HG03442 (cell line): ENCODE results near the gene CMSS1.

Source experiments
- ATAC-seq: cut with Tn5 transposase; IDR thresholded peaks from one replicate; pipeline ENCODE4 v1.9.1; 2021; ENCODE audit warnings: mild to moderate bottlenecking, moderate library complexity; ENCODE audit not compliant: unreplicated experiment

The CMSS1 gene

DNA sequence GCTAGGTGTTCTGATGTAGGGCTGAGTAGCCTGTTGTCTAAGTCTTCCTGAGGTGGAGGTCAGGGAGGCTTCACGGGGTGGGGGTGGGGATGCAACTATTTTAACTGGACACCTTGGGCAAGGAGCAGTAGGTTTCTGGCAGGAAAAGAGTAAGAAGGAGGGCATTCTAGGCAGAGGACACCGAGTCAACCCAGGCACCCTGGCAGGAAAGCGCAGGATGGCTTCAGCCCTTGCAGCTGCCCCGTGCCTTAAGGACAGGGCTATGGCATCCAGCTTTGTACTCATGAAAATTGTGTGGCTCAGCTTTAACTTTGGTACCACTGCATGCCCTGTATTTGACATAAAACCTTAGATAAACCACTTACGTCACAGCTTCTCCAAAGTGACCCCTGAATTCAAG lies 303.0 kb downstream of the CMSS1 start:
- no peak for ATAC-seq

DNA sequence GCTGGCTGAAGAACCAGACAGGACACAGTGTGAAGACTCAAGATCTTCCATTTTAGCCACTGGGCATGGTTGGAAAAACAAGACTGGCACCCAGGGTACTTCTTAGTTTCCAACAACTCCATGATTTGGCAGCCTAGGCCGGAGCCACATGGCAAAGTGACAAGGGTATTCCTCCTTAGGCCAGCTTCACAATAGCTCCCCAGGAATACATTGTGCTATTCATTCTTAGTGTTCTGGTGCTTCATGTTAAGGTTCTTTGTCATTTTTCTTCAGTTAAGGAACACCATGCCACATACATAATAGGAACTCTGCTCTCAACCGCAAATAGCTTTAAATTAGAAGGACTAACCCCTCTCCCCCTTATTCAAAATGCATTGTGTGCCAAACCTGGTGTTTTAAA lies 304.7 kb downstream of the CMSS1 start:
- no peak for ATAC-seq

DNA sequence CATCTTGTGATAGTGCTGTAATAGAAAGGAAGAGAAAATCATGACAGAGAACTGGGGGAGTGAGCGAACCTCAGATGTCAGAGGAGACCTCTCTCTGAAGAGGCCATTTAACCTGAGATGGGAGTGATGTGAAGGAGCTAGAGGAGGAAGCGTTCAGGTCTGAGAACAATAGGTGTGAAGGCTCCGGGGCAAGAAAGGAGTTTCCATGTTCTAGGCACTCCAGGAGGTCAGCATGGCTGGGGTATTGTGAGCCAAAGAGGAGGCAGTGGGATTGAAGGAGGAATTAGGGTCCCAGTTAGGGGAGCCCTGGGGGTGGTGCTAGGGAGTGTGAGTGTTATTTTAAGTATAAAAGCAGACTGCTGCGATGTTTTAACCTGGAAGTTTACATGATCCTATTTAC lies 305.4 kb downstream of the CMSS1 start:
- ATAC-seq = no peak

DNA sequence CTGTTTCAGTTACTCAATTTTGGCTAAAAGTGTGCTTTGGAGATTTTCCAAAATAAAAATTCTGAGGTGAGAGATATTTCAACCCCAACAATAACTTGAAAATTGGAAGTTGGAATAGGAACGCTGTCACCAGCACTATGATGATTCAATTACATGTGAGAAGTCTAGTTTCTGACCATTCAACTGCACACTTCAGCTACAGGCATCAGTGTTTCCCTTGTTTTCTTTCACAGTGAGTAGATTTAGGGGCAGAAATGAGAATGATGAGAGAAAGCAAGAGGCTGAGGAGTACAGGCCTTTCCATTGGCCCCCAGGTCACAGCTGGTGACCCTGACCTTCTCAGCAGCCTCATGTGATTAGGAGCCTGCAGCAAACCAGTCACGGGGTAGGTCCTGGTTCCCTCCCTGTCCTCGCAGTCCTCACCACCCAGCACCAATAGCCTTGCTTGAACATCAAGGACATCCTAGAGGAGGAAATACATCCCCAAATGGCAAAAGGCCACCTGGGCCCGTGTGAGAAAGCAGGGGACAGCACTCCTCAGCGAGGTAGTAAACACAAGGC lies 306.6 kb downstream of the CMSS1 start:
- no peak for ATAC-seq

DNA sequence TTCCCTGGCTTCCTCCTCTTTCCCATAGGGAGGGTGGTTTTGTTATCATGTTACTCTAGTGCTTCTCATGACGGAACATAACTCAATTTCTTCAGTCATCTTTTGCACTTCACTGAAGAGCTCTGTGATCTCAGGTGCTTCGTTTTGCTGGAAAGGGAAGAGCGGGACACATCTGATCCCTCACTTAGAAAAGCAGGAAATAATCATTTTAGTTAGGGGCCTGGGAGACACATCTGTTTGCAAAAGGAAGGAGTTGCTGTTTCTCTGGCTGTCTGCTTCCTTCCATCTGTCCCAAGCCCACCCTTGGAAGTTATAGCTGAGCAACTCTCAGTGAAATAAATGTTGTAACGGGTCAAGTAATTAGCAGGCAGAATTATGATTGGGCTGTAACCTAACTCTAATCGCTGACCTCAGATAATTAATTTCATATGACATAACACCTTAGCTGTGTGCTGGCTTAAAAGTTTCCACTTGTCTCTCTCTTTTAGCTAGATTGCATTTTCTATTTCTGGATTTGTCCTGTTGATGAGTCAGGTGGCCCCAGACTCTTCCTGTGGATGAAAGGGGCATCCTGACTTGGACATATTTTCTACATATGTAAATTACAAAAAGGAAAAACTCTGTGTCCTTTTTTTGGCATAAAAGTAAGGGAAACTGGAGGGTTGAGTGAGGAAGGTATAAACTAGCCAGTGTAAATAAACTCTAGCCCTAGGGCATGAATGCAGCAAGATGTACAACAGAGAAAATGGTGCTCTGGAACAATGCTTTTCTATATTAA lies 307.7 kb downstream of the CMSS1 start:
- ATAC-seq = no peak

DNA sequence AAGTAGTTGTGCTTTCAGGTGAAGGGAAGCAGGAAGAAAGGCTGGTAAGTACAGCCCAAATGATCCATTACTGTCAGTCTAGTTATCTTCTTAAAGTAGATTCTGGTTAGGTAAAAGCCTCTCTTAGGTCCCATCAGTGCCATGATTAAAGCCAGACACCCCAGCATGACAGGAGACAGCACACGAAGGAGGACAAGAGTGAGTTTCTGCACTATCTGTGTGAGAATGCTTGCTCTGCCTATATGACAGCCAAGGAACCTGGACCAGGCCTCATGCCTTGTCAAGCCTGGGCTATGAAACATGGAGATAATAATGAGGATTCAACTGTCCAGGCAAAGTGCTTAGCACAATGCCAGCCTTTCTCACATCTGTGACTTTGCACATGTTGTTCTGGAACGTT lies 310.1 kb downstream of the CMSS1 start:
- ATAC-seq = no peak

DNA sequence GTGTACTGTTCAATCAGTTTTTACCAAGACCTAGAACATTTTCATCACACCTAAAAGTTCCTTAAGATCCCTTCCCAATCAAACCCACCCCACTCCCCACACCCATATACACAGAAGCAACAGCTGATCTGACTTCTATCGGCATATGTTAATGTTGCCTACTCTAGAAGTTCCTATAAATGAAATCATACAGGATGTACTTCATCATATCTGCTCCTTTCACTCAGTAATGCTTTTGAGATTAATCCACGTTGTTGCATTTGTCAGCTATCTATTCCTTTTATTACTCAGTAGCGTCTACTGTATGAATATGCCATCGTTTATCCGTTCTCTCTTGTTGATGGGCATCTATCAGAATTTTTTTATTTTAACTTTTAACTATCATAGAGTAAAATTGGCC lies 310.9 kb downstream of the CMSS1 start:
- no peak for ATAC-seq

DNA sequence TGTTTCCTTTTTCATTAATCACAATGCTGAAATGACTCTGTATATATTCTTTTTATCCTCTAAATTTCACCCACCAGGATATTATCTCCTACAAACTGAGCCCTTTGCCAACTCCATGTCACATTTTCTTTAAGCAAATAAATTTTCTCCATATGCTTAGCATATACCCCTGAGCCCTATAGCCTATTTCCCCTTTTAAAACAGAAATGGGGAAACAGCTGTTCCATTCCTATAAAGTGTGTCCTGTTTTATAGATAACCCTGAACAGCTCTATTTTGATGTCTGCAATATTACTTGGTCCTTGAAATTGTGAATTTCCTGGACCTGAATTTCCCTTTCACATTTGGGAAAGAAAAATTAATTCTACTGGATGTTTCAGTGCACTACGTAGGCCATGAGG lies 312.3 kb downstream of the CMSS1 start:
- no peak for ATAC-seq

DNA sequence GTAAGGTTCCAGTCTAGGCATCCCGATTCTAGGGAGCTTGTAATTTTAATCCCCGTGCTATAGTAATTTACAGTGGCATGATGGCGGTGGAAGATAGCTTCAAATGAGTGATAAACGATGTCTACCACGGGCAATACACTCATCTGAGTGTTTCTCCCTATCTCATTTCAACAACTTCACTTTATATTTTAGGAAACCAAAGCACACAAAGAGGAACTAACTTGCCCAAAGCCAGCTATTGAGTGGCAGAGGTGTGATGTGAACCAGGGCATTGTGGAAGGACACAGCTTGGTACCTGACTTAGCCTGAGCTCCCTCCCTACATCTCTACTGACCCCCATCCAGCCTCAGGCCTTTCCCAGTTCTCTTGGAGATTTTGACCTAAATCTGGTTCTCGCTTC lies 313.6 kb downstream of the CMSS1 start:
- ATAC-seq = no peak

DNA sequence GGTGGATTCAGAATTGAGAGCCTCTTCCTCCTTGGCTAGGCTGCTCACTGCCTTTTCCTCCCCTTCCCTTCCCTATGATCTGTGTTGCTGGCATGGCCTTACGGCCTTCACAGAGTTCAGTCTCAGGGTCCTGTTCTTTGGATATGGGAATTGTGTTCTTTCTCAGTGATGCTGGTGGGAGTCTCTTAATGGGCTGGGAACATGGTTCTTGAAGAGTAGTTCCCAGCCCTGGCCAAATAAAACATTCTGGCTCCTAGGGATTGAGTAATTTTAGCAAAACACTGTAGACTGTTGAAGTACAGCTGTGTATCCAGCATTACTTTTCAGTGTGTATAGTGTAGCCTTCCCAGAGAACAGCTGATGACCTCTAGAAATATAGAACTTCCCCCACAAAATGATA lies 319.3 kb downstream of the CMSS1 start:
- ATAC-seq = no peak

DNA sequence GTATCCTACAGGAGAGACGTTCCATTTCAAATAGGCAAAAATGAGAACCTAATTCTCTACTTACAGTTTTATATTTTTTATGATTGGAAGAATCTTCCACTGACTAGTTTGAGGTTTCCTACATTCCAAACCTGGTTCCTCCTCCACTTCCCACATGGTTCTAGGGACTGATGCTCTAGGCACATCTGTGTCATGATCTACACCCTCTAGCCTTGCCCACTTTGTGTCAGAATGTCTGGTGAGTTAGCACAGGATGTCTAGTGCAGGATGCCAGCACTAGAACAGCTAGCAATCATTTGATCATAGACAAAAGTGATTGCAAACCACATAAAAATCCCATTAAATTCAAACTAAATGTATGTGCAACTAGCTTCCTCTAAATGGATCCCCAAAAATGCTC lies 323.3 kb downstream of the CMSS1 start:
- no peak for ATAC-seq

DNA sequence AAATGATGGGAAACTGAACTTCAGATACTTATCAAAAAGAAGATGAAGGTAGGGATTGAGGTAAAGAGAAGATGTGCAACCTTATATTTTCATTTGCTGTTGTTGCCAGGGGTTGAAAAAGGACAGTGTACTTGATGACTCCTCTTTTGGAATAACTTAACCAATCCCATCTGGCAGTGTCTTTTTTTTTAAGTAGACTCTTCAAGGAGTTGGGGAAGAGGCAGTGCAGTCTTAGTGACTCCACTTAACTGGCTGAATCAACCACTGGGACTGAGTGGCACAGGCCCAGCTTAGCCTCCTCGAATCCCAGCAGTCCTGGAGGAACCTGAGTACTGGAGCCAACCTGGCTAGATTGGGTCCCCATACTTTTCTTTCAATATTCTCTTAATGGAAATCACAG lies 323.9 kb downstream of the CMSS1 start:
- ATAC-seq = no peak

DNA sequence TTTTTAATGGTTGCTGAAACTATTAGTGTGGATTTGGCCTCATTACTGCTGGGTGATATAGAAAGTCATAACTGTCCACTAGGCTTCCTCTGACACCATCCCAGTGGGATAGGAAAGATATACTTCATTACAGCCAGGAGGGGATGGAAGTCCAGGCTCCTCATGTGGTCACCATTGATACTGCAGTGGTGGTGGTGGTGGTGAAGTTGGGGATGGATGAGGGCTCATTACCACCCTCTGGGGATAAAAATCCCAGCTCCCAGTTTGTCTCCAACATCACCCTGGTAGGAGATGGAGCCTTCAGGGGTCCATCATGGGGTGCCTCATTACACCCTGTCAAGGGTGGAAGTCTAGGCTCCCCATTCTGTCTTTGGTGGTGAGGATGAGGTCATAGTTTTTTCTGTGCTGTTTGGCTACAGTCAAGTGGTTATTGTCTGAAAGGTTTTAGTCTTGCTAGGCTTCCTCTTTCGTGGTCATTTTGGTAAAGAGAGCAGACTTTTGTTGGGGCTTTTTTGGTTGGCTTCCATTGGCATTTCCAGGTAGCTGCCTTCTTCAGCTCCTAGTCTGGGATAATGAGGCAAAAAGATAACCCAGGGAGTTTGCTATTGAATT lies 326.7 kb downstream of the CMSS1 start:
- ATAC-seq = peak; percentile 87

DNA sequence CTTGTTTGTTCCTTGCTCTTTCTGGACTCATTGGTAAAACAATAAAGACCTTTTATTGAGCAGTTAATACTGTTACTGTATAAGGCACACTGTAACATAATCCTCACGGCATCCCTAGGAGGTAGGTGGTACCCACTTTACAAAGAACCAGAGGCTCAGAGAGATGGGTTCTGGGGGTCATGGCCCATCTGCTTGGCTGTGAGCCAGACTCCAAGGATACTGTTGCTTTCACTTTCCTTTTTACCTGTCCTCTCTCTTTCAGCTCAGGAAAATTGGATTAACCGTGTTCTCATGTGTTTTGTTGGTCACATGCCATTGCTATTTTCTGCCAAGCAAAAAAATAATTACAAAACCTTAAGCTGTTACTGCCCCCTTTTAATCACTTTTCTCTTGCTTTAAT lies 331.5 kb downstream of the CMSS1 start:
- ATAC-seq = no peak

DNA sequence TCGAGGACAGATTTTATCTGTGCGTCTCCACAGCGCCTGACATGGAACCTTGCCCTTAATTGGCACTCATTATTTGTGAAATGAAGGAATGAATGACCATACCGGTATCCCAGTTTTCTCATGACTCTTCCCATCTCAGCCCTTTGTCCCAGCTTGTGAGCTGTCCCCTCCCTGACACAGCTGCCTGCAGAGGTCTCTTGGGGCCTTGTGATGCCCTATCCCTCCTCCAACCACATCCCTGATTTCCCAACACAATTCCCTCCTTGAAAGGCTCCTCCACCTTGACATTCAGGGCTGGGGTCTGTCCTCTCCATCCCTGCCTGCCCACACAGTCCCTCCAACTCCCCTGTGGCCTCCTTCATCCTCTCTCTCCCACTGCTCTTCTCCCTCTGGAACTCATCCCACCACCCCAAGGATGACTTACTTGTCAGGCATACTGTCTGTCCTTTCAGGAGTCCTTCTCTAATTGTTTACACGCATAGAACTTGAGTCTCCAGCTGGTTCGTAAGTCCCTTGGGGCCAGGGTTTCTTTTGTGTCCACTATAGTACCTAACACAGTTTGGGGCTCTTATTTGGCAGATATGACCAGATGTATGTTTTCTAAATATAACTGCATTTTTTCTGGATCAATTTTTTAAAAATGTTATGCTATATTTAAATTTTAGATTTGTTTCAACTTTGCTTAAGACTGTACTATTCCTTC lies 332.2 kb downstream of the CMSS1 start:
- no peak for ATAC-seq

DNA sequence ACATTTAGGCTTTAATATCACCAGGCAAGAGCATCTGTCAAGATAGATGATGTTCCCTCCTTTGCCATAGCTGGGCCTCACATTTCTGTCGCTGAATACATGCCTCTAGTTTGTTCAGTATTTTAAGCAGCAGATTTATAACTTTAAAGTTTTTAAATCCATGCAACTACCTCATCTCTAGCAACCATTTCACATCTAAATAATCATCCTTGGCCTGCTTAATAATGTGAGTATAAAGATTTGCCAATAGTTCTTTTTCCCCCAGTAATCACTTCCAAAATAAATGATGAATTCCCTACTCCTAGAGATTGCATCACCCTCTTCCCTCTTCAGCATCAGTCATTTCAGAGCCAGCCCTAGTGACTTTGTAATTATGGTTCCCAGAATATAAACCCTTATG lies 332.8 kb downstream of the CMSS1 start:
- no peak for ATAC-seq

DNA sequence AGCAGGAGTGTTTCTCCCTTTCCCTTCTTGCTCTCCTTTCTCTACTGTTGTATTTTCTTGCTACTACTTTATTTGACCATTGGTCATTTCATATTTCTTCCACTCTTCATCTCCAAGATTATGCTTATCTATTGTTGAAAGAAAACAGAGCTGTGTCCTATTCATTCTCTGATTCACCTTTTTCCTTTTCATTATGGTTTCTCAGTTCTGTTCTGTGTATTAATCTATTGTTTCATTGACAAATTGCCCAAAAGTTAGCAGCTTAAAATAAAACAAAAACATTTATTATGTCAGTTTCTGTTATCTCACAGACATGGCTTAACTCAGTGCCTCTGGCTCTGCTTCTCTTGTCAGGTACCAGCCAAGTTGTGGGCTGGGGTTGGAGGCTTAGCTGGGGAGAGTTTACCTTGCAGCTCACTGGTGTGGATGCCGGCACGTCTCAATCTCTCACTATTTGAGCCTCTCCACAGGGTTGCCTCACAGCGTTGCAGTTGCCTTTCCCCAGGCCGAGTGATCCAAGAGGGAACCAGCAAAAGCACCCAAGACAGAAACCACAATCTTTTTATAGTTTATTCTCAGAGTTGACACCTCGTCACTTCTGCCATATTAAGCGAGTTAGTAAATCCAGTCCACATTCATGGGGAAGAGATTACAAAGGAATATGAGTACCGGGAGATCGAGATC lies 333.5 kb downstream of the CMSS1 start:
- ATAC-seq = no peak

DNA sequence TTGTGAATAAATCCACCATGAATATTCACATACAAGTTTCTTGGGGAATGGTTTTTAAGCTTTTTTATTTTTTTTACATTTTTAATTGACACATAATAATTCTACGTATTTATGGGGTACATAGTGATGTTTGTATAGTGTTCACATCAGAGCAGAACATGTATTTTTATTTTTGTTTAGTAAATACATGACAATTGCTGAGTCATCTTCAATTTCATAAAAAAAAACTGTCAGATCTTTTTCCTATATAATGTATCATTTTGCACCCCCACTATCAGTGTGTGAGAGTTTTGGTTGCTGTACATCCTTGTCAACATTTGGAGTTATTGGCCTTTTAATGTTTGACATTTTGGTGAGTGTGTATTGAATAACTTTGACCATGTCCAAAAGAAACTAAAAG lies 336.5 kb downstream of the CMSS1 start:
- no peak for ATAC-seq

DNA sequence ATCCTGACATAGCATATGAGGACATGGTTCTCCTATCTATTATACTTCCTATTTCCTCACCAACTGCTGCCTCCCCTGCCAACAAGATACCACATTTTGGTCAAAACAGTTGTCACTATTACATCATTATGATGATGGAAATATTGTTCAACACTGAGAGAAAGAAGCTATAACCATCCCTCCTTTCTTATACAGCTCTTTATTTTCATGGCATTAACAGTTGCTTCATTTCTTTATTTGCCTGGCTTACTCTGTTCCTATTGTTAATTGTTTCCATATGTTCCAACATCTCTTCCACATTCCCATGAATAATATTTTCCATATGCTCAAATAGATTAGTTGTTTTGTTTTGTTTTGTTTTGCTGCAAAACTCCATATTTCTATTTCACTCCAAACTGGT lies 337.5 kb downstream of the CMSS1 start:
- no peak for ATAC-seq

DNA sequence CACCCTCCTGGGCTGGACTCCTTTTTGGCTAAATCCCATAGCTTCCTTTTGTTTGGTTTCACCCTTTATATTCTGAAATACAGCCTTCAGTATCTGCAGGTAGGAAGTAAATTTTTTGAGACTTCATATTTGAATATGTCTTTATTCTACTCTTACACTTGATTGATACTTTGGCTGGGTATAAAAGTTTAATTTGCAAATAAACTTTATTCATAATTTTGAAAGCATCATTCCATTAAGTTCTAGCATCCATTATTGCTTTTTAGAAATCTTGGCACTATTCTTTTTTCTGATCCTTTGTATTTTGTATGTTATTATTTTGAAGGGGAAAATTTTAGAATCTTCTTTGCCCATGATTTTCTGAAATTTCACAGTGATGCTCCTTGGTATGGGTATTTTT lies 337.9 kb downstream of the CMSS1 start:
- no peak for ATAC-seq

DNA sequence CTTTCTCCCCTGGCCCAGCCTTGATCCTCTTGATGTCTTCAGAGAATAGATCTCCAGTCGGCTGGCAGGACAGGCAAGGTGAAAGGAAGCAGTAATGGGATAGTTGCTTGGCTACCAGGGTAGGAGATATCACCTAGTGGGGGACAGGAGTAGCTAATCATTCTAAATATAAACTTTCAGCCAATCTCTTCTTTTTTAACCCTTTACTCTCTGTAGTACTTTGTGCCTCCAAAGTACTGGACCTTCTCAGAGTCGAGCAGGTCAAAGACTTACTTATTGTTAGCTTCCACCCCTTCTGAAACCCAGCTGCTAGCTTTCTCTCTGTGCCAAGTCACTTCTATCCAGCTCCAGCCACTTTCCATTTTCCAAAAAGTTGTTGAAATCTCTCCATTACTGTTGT lies 340.0 kb downstream of the CMSS1 start:
- ATAC-seq = no peak
